Erythroblast (primary cell): Measurements from ENCODE around the gene GMDS.

Experiments used
- GATA1 ChIP-seq: IDR thresholded peaks from 2 replicates; pipeline ENCODE4 v1.6.1; 2011; ENCODE audit warnings: low read depth, mild to moderate bottlenecking, control low read depth, low read length, moderate library complexity
- POLR2A ChIP-seq: IDR thresholded peaks from 2 replicates; pipeline ENCODE4 v1.6.1; 2011; ENCODE audit warnings: mild to moderate bottlenecking, low read length

- TF ChIP-seq POLR2A, result no peak
- no peak for TF ChIP-seq GATA1
Measured at GRCh38 chr6:1605893-1606779, 639.3 kb downstream of the GMDS start.
